HAP-1 (cell line): ENCODE results near the gene KSR1.
"Not testable (repeated sequence)": the region's sequence is repeated elsewhere in the genome, so short reads cannot be mapped to it uniquely, and the experiment has no call there.

Source experiments
- DNase-seq, 2 experiments: peaks; one replicate each; pipeline ENCODE4 v3.0.0-alpha.2; 2016 to 2020; ENCODE audit warnings: low spot score in 2 of 2
- H3K27me3 ChIP-seq: fragments of 250-450 bp; sonication (Bioruptor Pico); 2 replicates; pipeline ENCODE4 v1.5.1; 2020; ENCODE audit warnings: low read depth, mild to moderate bottlenecking, moderate library complexity
- H3K36me3 ChIP-seq: fragments of 250-450 bp; sonication (Bioruptor Pico); replicated peaks from 2 replicates; pipeline ENCODE4 v1.5.1; 2020; ENCODE audit warnings: mild to moderate bottlenecking
- H3K4me1 ChIP-seq: fragments of 250-450 bp; sonication (Bioruptor Pico); 2 replicates; pipeline ENCODE4 v1.5.1; 2020; ENCODE audit warnings: mild to moderate bottlenecking
- H3K4me3 ChIP-seq: fragments of 250-450 bp; sonication (Bioruptor Pico); 2 replicates; pipeline ENCODE4 v1.5.1; 2020; ENCODE audit warnings: mild to moderate bottlenecking, moderate library complexity
- H3K9me3 ChIP-seq: fragments of 250-450 bp; sonication (Bioruptor Pico); 2 replicates; pipeline ENCODE4 v1.5.1; 2020; ENCODE audit warnings: mild to moderate bottlenecking, moderate library complexity
- in situ Hi-C: fragments of 300-500 bp; cut with MboI; formaldehyde crosslinking; loops from 3 replicates; pipeline ENCODE4 v1.14.3; 2020; ENCODE audit warnings: low sequenced_read_pairs, inconsistent platforms, mixed read lengths

The KSR1 gene

GRCh38 chr17:27492470-27492869 is 36.2 kb downstream of the KSR1 start:
- in situ Hi-C loops: no loop called here
- Histone ChIP-seq H3K4me3 (no peak overlapping the region), H3K9me3 (no peaks in the 10 kb centered on the region), H3K4me1 (peaks cover 46% of the 10 kb centered on the region), H3K27me3 (no peaks in the 10 kb centered on the region), H3K36me3 (no peaks in the 10 kb centered on the region)
- no peak for DNase-seq

- Histone ChIP-seq H3K36me3 (no peaks in the 10 kb centered on the region), H3K9me3 (no peaks in the 10 kb centered on the region), H3K27me3 (no peaks in the 10 kb centered on the region), H3K4me1 (peaks cover 46% of the 10 kb centered on the region), H3K4me3 (no peak overlapping the region)
- in situ Hi-C loops: no loop called here
- DNase-seq: peak in 1 of 2 experiments; percentile 64
These were observed 36.8 kb downstream of the KSR1 start for GRCh38 chr17:27493088-27493487.

GRCh38 chr17:27494192-27495091 is 38.2 kb downstream of the KSR1 start:
- no peaks in the 10 kb centered on the region for H3K36me3 ChIP-seq
- no peak overlapping the region for H3K4me3 ChIP-seq
- peaks cover 43% of the 10 kb centered on the region for H3K4me1 ChIP-seq
- no peaks in the 10 kb centered on the region for H3K9me3 ChIP-seq
- peak; percentile 61 to 74 for DNase-seq
- H3K27me3 ChIP-seq: no peaks in the 10 kb centered on the region
- in situ Hi-C loops: no loop called here

GRCh38 chr17:27495460-27495859 is 39.2 kb downstream of the KSR1 start:
- no peak overlapping the region for H3K4me3 ChIP-seq
- no peaks in the 10 kb centered on the region for H3K36me3 ChIP-seq
- in situ Hi-C loops: no loop called here
- DNase-seq: no peak
- no peaks in the 10 kb centered on the region for H3K9me3 ChIP-seq
- H3K27me3 ChIP-seq: no peaks in the 10 kb centered on the region
- peaks cover 33% of the 10 kb centered on the region for H3K4me1 ChIP-seq

GRCh38 chr17:27496005-27496404 is 39.8 kb downstream of the KSR1 start:
- Histone ChIP-seq H3K4me3 (no peak overlapping the region), H3K9me3 (no peaks in the 10 kb centered on the region; the same call in 1 of the 2 replicates), H3K36me3 (no peaks in the 10 kb centered on the region), H3K4me1 (peaks cover 27% of the 10 kb centered on the region), H3K27me3 (no peaks in the 10 kb centered on the region)
- DNase-seq: no peak
- in situ Hi-C loops: no loop called here

GRCh38 chr17:27496437-27496943 is 40.2 kb downstream of the KSR1 start:
- peaks cover 25% of the 10 kb centered on the region for H3K4me1 ChIP-seq
- in situ Hi-C loops: no loop called here
- no peak overlapping the region for H3K4me3 ChIP-seq

GRCh38 chr17:27496971-27497370 is 40.7 kb downstream of the KSR1 start:
- H3K4me1 ChIP-seq: peaks cover 22% of the 10 kb centered on the region
- H3K4me3 ChIP-seq: no peak overlapping the region

More at GRCh38 chr17:27496437-27496943, 40.2 kb downstream of the KSR1 start:
- H3K9me3 ChIP-seq: peaks cover under 1% of the 10 kb centered on the region; the same call in 1 of the 2 replicates
- H3K36me3 ChIP-seq: no peaks in the 10 kb centered on the region
- H3K27me3 ChIP-seq: no peaks in the 10 kb centered on the region
- no peak for DNase-seq

GRCh38 chr17:27497696-27498095 is 41.4 kb downstream of the KSR1 start:
- in situ Hi-C loops: no loop called here
- DNase-seq: no peak

More at GRCh38 chr17:27496971-27497370, 40.7 kb downstream of the KSR1 start:
- Histone ChIP-seq H3K9me3 (peaks cover 2% of the 10 kb centered on the region; the same call in 1 of the 2 replicates), H3K27me3 (no peaks in the 10 kb centered on the region), H3K36me3 (no peaks in the 10 kb centered on the region)
- no peak for DNase-seq
- in situ Hi-C loops: no loop called here

GRCh38 chr17:27498615-27499309 is 42.5 kb downstream of the KSR1 start:
- peaks cover 2% of the 10 kb centered on the region; the same call in 1 of the 2 replicates for H3K9me3 ChIP-seq
- no peaks in the 10 kb centered on the region for H3K36me3 ChIP-seq
- in situ Hi-C loops: no loop called here
- no peak overlapping the region for H3K4me3 ChIP-seq
- peaks cover 11% of the 10 kb centered on the region for H3K4me1 ChIP-seq
- DNase-seq: no peak
- no peaks in the 10 kb centered on the region for H3K27me3 ChIP-seq

More at GRCh38 chr17:27497696-27498095, 41.4 kb downstream of the KSR1 start:
- peaks cover 2% of the 10 kb centered on the region; the same call in 1 of the 2 replicates for H3K9me3 ChIP-seq
- H3K4me3 ChIP-seq: no peak overlapping the region
- H3K27me3 ChIP-seq: no peaks in the 10 kb centered on the region
- peaks cover 22% of the 10 kb centered on the region for H3K4me1 ChIP-seq
- no peaks in the 10 kb centered on the region for H3K36me3 ChIP-seq

- in situ Hi-C loops: no loop called here
- Histone ChIP-seq H3K4me3 (no peak overlapping the region), H3K4me1 (peaks cover 2% of the 10 kb centered on the region; the same call in 1 of the 2 replicates), H3K27me3 (no peaks in the 10 kb centered on the region), H3K9me3 (peaks cover 2% of the 10 kb centered on the region; the same call in 1 of the 2 replicates), H3K36me3 (no peaks in the 10 kb centered on the region)
- DNase-seq: no peak
These were observed 43.4 kb downstream of the KSR1 start for GRCh38 chr17:27499451-27500265.

- DNase-seq, H3K9me3 ChIP-seq, H3K4me1 ChIP-seq, in situ Hi-C loops, H3K27me3 ChIP-seq, H3K36me3 ChIP-seq, H3K4me3 ChIP-seq: not testable (repeated sequence)
These were observed 45.1 kb downstream of the KSR1 start for GRCh38 chr17:27501338-27501737.

- H3K36me3 ChIP-seq: no peaks in the 10 kb centered on the region
- H3K4me3 ChIP-seq: no peak overlapping the region
- in situ Hi-C loops: no loop called here
- no peaks in the 10 kb centered on the region for H3K4me1 ChIP-seq
- DNase-seq: no peak
- H3K9me3 ChIP-seq: peaks cover 2% of the 10 kb centered on the region; the same call in 1 of the 2 replicates
- no peaks in the 10 kb centered on the region for H3K27me3 ChIP-seq
These were observed 46.5 kb downstream of the KSR1 start for GRCh38 chr17:27502526-27503324.
